Limb (tissue), 2 donors: ENCODE measurements around the gene PRR12.

Source experiments
- DNase-seq, 2 donors: peaks; one replicate each; pipeline ENCODE4 v3.0.0-alpha.2; 2016; ENCODE audit errors: extremely low spot score in 2 of 2

PRR12 gene

DNA sequence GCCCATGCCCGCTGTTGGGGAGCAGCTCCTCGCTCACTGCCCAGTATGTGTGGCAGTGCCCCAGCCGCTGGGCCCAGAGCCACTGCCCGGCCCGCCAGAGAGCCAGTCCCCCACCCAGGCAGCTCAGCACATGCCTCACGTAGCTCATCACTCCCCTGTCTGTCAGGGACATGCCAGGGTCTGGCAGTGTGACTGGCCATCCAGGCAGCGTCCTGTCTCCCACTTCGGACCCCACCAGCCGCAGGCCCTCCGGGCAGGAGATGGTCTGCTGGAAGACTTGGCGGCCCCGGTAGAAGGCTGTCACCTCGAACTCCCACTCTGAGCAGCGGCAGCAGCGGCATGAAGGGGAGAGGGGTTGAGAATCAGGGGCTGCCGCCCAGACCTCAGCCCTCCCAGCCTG, 71.0 kb downstream of the PRR12 start:
- DNase-seq, result no peak

DNA sequence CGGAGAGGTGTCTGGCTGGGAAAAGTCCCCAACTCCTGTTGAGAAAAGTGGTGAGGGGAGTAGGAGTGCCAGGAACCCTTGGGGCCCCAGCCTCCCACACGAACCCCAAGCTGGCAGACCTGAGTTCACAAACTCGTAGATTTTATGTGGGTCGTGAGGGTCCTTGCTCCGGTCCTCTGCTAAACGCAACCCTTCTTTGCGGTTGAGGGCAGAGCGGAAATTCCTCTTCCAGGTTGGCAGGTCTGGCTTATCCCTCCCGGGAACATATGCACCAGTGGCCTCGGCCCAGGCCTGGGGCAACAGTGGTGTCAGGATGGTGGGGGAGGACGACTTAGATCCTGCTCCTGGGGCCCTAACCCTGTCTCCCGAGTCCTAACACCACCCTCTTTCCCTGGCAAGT, 72.2 kb downstream of the PRR12 start:
- DNase-seq, result no peak

DNA sequence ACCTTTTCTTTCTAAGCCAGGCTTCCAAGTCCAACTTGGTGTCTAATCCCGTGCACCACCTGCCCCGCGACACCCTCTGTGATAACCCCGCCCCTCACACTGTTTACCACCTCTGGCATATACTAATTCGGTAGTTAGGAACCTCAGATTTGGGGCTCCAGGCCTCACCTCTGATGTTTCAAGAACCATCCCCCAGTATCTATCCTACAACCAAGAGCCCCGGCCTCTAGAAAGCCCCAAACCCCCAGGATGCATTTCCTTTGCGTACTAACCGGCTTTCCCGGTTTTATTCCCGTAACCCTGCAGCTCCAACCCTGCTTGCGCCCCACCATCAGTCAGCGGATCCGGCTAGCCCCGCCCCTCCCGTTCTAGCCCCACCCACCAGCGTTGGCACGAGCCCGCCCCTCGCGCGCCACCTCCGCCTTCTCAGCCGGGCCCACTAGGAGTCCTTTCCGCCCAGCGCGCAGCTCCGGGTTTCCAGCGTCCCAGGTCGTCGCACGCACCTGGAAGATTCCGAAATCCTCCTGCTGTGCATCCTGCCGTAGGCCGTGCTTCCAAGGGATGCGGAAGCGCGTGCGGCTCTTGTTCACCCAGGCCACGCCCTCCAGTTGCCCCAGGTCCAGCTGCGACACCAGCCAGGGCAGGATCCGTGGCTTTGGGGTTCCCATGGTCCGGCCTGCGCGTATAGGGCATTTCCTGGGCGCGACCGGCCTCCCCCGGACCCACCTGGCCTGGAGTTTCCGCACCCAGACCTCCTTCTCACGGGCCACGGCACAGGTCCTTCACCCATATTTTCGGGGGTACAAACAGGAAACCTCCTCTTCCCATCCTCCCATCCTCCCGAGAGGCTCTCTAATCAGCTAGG, 73.4 kb downstream of the PRR12 start:
- DNase-seq, result peak; percentile 60 to 93

DNA sequence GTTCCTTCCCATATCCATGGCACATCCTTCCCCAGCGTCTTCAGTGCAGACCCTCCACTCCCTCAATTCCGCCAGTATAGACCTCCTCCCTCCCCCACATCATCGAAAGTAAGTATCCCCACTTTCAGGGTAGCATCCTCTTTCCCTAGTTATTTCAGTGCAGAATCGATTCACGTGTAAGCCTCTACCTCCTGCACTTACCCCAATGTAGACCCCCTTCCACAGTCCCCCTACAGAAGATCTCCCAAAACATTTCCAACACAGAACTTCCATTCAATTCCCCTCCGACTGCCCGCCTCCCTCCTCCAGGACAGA, 74.0 kb downstream of the PRR12 start:
- no peak for DNase-seq

DNA sequence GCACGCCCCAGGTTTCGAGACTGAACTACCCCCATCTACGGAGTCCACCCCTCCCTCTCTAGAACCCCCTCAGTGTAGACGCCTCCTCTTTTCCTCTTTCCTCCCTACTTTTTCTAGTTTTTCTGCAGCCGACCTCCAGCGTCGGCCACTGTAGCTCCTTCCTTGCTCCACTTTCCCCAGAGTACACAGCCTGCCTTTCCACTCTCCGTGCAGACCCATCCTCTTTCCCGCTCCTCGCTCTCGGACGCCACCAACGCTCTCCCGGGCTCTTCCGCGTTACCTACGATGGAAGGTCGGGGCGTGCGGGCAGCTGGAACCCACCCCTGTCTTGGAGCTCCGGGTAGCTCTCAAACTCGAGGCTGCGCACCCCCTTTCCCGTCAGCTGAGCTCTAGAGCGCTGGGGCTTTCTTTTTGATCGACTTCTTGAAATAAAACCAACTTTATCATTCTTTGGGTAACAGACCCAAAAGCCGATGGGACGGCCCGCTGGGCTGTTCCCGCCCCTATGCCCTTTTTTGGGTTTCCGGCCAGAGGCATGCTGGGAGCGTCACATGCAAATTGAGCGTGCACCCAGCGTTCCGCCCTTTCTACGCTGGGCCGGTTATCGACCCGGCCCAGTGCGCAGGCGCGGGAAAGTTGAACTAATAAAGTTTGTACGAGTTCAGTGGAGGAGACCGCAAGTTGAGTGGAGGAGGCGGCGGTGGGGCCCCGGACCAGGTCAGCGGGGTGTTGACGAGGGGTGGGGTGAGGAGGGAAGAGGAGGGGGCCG, 74.6 kb downstream of the PRR12 start, which contains the start of the genes BCL2L12 and IRF3:
Gene BCL2L12, plus strand, starts transcription at position 583 of the 769 bp plus-strand sequence. CDS start 760 bp downstream, outside the sequence.
Gene IRF3, minus strand, starts transcription at position 507 of the 769 bp plus-strand sequence. CDS start 1,019 bp downstream, outside the sequence.
- DNase-seq, result peak; percentile 97 to 98

DNA sequence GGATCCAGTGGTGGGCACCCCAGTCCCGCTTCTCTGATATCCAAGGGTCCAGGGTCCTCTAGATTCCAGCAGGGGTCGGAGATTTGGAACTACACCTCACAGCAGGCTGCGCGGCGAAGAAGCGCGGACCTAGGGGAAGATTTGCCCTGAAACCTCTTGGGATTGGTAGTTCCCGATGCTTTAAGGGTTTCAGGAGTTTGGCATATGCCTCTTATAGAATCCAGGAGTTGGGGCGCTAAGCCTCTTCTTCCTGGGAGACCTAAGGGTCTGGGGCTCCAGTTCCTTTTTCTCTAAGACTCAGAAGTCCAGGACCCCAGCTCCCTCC, 75.1 kb downstream of the PRR12 start:
- no peak for DNase-seq

DNA sequence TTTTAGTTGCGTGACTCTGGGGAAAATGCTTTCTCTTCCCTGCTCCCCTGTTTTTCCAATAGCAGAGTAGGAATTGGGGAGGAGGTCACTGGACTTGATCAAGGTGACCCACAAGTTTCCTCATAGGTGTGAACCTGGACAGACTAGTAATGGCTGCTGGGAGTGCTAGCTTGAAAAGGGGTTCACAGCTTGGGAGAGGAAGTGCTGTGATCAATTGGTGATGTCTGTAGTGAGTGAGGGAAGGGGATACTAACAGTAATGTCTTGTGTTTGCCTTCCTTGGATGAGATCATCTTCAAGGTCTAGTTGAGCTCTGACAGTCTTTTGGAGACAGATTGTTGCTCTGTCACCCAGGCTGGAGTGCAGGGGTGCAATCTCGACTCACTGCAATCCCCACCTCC, 76.5 kb downstream of the PRR12 start:
- no peak for DNase-seq

DNA sequence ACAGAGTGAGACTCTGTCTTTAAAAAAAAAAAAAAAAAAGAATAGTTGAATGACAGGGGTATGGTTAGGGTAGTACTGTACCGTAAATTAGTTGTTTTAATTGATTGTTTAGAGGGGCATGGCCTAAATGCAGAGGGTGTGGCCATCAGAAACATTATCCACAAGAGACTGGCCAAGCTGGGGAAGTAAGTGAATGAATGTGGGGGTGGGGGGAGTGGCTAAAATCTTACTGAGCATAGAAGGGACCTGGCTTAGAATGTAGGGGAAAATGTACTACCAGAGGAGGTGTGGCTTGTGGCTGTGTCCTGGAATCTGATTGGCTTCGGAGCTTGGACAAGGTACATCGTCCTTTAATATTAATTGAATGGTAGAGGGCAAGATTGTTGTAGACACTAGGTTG, 78.5 kb downstream of the PRR12 start:
- no peak for DNase-seq

DNA sequence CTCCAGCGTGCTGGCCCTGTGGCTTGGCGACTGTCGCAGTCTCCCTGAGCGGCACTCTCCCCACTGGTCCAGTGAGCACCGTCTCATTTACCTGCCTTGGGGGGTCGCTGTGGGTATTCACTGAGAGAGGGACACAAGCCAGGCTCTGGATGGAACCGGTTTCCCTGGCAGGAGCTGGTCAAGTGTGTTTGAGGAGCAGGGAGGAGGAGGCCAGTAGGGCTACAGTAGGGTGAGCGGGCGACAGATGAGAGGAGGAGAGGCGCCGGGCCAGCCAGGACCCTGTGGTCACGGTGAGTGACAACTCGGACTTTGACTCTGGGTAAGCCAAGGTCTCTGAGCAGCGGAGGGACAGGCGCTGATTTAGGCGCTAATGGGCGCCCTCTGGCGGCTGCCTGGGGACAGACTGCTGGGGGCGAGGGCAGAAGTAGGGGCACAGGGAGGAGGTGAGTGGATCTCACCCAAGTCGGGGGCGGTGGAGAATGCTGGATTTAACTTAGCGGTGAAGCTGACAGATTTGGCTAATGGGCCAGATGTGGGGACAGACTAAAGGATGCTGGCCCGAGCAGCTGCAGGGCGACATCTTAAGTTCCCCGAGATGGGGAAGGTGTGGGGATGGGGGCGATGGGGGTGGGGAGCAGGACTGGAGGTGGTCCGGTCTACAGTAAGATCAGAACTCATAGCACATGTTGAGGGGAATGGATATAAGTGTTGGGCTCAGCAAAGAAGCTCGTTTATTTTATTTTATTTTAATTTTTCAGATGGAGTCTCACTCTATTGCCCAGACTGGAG, 81.3 kb downstream of the PRR12 start:
- DNase-seq, result peak; percentile 68 to 80
